C4-2B (cell line): ENCODE data around the gene KNCN.

Experiments used
- H3K27ac ChIP-seq: fragments of 450-650 bp; 2 replicates; pipeline ENCODE4 v1.5.1; 2017
- ZFX ChIP-seq: fragments of 450-650 bp; IDR thresholded peaks from 2 replicates; pipeline ENCODE4 v1.6.1; 2017
- TF ChIP-seq, protein P1 (sequence below): fragments of 450-650 bp; conservative IDR thresholded peaks from 2 replicates; pipeline ENCODE4 v1.5.1; 2017; ENCODE audit warnings: mild to moderate bottlenecking

The KNCN gene

DNA sequence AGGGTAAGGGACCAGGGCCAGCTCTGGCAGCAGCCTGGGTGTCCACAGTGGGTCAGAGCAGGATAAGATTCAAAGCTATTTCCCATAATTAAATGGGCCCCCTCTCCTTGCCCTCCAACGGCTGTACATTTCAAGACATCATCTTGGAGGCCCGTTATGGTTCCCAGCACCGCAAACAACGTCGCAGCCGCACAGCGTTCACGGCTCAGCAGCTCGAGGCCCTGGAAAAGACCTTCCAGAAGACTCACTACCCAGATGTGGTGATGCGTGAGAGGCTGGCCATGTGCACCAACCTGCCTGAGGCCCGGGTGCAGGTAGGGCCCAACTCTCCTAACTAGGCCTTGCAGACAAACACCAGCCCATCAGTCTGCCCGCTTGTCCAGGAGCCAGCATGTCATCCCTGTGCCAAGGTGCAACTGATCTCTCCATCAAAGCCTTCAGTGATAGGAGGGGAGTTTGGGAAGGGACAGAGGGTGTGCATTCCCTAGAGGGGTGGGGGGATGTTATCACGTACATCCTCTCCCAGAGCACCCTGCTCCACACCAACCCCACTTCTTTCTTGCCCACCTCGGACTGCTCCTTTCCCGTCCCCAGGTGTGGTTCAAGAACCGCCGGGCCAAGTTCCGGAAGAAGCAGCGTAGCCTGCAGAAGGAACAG, 41.0 kb downstream of the KNCN start:
- no peak overlapping the region for H3K27ac ChIP-seq
- TF ChIP-seq, protein P1, sequence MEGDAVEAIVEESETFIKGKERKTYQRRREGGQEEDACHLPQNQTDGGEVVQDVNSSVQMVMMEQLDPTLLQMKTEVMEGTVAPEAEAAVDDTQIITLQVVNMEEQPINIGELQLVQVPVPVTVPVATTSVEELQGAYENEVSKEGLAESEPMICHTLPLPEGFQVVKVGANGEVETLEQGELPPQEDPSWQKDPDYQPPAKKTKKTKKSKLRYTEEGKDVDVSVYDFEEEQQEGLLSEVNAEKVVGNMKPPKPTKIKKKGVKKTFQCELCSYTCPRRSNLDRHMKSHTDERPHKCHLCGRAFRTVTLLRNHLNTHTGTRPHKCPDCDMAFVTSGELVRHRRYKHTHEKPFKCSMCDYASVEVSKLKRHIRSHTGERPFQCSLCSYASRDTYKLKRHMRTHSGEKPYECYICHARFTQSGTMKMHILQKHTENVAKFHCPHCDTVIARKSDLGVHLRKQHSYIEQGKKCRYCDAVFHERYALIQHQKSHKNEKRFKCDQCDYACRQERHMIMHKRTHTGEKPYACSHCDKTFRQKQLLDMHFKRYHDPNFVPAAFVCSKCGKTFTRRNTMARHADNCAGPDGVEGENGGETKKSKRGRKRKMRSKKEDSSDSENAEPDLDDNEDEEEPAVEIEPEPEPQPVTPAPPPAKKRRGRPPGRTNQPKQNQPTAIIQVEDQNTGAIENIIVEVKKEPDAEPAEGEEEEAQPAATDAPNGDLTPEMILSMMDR: no peak
- no peak for TF ChIP-seq ZFX

DNA sequence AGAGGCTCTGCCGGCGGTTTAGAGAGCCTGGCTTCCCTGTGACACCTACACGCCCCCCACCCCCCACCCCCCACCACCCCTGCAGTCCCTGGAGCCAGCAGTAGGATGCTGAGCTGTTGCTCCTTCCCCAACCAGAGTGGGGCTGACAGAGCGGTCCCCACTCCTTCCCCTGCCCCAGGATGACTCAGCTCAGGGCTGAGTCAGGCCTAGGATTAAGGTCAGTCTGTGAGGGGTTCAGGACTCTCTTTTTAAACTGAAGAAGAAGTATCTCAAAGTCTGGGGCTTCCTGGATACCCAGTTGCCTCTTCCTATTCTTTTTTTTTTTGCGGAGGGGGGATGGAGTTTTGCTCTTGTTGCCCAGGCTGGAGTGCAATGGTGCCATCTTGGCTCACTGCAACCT, 42.7 kb downstream of the KNCN start:
- H3K27ac ChIP-seq: no peak overlapping the region
- TF ChIP-seq ZFX: no peak
- TF ChIP-seq, protein P1: no peak

DNA sequence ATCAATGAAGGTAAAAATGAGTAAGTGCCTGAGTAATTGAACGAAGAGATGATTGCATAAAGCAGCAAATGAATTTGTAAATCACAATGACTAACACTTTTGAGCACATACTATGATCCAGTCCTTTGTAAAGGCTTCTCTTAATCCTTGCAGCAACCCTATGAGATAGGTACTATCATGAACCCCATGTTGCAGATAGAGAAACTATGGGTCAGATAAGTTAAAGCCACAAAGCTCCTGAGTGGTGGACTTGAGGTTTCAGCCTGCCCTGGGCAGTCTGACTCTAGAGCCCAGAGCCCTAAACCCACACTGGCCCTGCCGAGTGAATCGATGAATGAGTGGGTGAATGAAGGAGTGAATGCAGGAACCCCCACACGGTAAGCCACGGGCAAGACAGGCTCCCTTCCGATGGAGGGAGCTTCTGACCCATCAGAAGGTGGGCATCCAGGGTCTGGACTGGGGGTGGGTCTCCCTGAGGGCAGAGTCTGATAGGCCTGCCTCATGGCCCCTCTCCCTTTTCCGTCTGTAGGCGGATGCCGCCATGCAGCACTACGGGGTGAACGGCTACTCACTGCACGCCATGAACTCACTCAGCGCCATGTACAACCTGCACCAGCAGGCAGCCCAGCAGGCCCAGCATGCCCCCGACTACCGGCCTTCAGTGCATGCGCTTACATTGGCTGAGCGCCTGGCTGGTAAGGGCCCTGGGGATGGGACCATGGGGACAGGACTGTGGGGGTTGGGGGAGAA, 44.8 kb downstream of the KNCN start:
- TF ChIP-seq, protein P1: no peak
- TF ChIP-seq ZFX: no peak
- H3K27ac ChIP-seq: no peak overlapping the region

DNA sequence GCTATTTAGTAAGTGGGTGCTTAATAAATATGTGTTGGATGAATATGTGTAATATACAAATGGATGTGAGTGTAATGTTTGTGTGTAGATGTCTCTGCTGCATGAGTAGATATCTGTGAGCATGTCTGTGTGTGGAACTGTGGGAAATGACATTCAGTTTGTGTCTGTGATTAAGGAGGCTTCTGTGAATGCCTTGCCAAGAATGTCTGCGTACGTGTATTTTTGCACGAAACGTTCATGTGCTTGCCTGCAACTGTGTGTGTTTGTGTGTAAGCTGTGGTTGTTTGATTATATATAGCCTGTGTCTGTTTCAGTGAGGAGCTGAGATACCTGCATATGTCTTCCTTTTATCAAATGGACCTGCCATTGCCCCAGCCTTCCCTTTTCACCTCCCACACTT, 48.0 kb downstream of the KNCN start:
- no peak overlapping the region for H3K27ac ChIP-seq
- no peak for TF ChIP-seq ZFX
- TF ChIP-seq, protein P1: no peak

DNA sequence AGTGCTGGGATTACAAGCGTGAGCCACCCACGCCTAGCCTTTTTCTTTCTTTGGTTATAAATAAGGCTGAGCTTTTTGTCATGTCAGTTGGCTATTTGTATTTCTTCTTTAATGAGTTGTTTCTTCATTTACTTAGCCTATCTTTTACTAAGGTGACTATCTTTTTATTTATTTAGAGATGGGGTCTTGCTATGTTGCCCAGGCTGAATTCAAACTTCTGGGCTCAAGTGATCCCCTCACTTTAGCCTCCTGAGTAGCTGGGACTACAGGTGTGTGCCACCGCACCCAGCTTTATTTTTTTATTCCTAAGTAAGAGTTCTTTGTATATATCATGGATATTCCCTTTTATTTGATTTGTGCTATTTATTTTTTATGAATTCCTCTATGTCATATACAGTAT, 49.9 kb downstream of the KNCN start:
- TF ChIP-seq, protein P1: no peak
- TF ChIP-seq ZFX: no peak
- no peak overlapping the region for H3K27ac ChIP-seq

DNA sequence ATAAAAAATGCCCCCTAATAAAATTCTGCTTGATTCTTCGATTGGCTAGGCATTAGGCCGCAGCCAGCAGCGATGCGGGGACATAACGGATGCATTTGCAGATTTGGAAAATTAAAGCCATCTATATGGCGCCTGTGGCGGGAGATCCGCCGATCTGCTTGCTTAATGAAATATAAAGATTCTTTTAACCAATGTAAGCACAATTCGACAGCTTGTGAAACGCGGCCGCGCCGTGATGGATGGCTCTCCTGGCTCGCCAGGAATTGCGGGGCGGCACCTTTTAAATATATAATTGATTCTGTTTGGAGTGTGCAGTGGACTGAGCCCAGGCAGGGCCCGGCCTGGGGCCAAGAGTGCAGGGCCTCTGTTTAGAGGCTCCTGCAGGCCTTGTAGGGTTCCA, 53.8 kb downstream of the KNCN start:
- no peak overlapping the region for H3K27ac ChIP-seq
- no peak for TF ChIP-seq ZFX
- TF ChIP-seq, protein P1: no peak

DNA sequence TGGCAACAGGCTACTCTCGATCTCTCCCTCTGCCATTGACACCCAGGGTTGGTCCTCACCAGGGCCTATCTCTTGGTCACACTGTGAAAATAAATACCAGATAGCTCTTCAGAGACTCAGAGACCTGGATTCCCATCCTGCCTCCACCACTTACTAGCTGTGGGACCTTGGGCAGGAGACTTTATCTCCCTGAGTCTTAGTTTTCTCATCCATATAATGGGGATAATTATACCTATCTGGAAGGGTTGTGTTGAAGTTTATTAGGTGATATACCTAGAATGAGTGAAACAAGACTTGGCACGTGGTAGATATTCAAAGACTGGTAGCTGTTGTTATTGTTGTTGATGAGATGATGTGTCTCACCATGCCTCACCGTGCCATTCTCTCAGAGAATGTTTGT, 54.4 kb downstream of the KNCN start:
- H3K27ac ChIP-seq: no peak overlapping the region
- TF ChIP-seq, protein P1: no peak
